ENCODE data around the gene CNPPD1. TPM values are rescaled to one million over a fixed set of nuclear protein-coding genes. Genes with fewer than 3 reads are reported as not detected.

Gene CNPPD1
- total RNA-seq, 1 experiment from 2014 or later = 38.2 TPM

GRCh38 chr2:219220652-219221402 is 44.1 kb upstream of the CNPPD1 start:
- ChIA-PET POLR2A (ENCODE audit: unreplicated experiment) (no interaction called here), CTCF (no interaction called here)
- BruUV-seq (replicated peaks) = no TSS peak
- Histone ChIP-seq H3K9me3 (ENCODE audit: low read length) (no peaks in the 10 kb centered on the region), H3K4me2 (ENCODE audit: low read length) (no peak overlapping the region), H3F3A (ENCODE audit: low read length, unreplicated experiment) (peaks cover 3% of the 10 kb centered on the region), H3K9ac (ENCODE audit: low read length) (no peak overlapping the region), H3K79me2 (ENCODE audit: low read length) (peaks cover 8% of the 10 kb centered on the region; the same call in 1 of the 2 replicates), H3K9me2 (replicated peaks; ENCODE audit: low read length) (no peaks in the 10 kb centered on the region), H3K36me3 (ENCODE audit: low read depth, low read length) (peaks cover 15% of the 10 kb centered on the region), H3K27me3 (ENCODE audit: low read length) (no peaks in the 10 kb centered on the region), H2AFZ (ENCODE audit: low read length) (no peak overlapping the region), H3K4me3 (ENCODE audit: low read length) (no peak overlapping the region), H4K20me1 (ENCODE audit: low read length) (no peaks in the 10 kb centered on the region), H3K27ac (ENCODE audit: low read length) (no peak overlapping the region), H3K4me1 (ENCODE audit: insufficient read depth, low read length) (peaks cover 19% of the 10 kb centered on the region)
- TF ChIP-seq, protein P1, sequence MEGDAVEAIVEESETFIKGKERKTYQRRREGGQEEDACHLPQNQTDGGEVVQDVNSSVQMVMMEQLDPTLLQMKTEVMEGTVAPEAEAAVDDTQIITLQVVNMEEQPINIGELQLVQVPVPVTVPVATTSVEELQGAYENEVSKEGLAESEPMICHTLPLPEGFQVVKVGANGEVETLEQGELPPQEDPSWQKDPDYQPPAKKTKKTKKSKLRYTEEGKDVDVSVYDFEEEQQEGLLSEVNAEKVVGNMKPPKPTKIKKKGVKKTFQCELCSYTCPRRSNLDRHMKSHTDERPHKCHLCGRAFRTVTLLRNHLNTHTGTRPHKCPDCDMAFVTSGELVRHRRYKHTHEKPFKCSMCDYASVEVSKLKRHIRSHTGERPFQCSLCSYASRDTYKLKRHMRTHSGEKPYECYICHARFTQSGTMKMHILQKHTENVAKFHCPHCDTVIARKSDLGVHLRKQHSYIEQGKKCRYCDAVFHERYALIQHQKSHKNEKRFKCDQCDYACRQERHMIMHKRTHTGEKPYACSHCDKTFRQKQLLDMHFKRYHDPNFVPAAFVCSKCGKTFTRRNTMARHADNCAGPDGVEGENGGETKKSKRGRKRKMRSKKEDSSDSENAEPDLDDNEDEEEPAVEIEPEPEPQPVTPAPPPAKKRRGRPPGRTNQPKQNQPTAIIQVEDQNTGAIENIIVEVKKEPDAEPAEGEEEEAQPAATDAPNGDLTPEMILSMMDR (conservative IDR thresholded peaks at IDR 0.05; ENCODE audit: low read depth, low read length) = no peak
- TF ChIP-seq EZH2 (IDR thresholded peaks at IDR 0.05; ENCODE audit: low read length, unreplicated experiment) = no peak
- TF ChIP-seq EZH2phosphoT487 (IDR thresholded peaks at IDR 0.05; ENCODE audit: borderline replicate concordance, low read length) = no peak
- intact Hi-C loops (cut with micrococcal nuclease) = no loop called here
- DNase-seq (no peak), ATAC-seq (no peak)

GRCh38 chr2:219219784-219220532 is 43.2 kb upstream of the CNPPD1 start:
- Histone ChIP-seq H3K27ac (ENCODE audit: low read length) (no peak overlapping the region), H3K79me2 (ENCODE audit: low read length) (peaks cover 8% of the 10 kb centered on the region; the same call in 1 of the 2 replicates), H3K4me2 (ENCODE audit: low read length) (no peak overlapping the region), H3K9ac (ENCODE audit: low read length) (no peak overlapping the region), H4K20me1 (ENCODE audit: low read length) (no peaks in the 10 kb centered on the region), H3K36me3 (ENCODE audit: low read depth, low read length) (peaks cover 15% of the 10 kb centered on the region), H3K4me1 (ENCODE audit: insufficient read depth, low read length) (peaks cover 19% of the 10 kb centered on the region), H2AFZ (ENCODE audit: low read length) (no peak overlapping the region), H3K9me3 (ENCODE audit: low read length) (no peaks in the 10 kb centered on the region), H3F3A (ENCODE audit: low read length, unreplicated experiment) (peaks cover 3% of the 10 kb centered on the region), H3K4me3 (ENCODE audit: low read length) (no peak overlapping the region), H3K27me3 (ENCODE audit: low read length) (no peaks in the 10 kb centered on the region), H3K9me2 (replicated peaks; ENCODE audit: low read length) (no peaks in the 10 kb centered on the region)
- ChIA-PET CTCF (no interaction called here), POLR2A (ENCODE audit: unreplicated experiment) (no interaction called here)
- no peak for DNase-seq
- no TSS peak for BruUV-seq (replicated peaks)
- TF ChIP-seq EZH2phosphoT487 (IDR thresholded peaks at IDR 0.05; ENCODE audit: borderline replicate concordance, low read length) (no peak), EZH2 (IDR thresholded peaks at IDR 0.05; ENCODE audit: low read length, unreplicated experiment) (no peak)
- TF ChIP-seq, protein P1 (conservative IDR thresholded peaks at IDR 0.05; ENCODE audit: low read depth, low read length) = no peak
- ATAC-seq = no peak
- intact Hi-C loops (cut with micrococcal nuclease) = loop anchor here (2.0 kb wide), 1 partner anchor 59 kb away; the partner anchor contains the start of gene DNAJB2
